Measurements from ENCODE around the gene CS. TPM values are rescaled to one million over a fixed set of nuclear protein-coding genes. Genes with fewer than 3 reads are reported as not detected.

CS gene
- total RNA-seq, 1 donor from 2014 or later, result 174 TPM

GRCh38 chr12:56241424-56242303 lies 58.5 kb downstream of the CS start:
- H3K4me1 Mint-ChIP-seq (ENCODE audit: low read depth), result peaks cover 2% of the 10 kb centered on the region
- no peaks in the 10 kb centered on the region for H3K27me3 Mint-ChIP-seq (ENCODE audit: low read depth)
- H3K36me3 Mint-ChIP-seq (ENCODE audit: low read depth), result peaks cover 37% of the 10 kb centered on the region
- H3K27ac Mint-ChIP-seq (ENCODE audit: unreplicated experiment), result no peak overlapping the region
- no peak for TF ChIP-seq CTCF (IDR thresholded peaks at IDR 0.05)
- no peaks in the 10 kb centered on the region for H3K9me3 Mint-ChIP-seq (ENCODE audit: low read depth)
- no peak for DNase-seq (ENCODE audit: low spot score)
- no peak overlapping the region for H3K4me3 Mint-ChIP-seq (ENCODE audit: unreplicated experiment)

- Mint-ChIP-seq H3K4me3 (ENCODE audit: unreplicated experiment) (no peak overlapping the region), H3K4me1 (ENCODE audit: low read depth) (no peaks in the 10 kb centered on the region), H3K27ac (ENCODE audit: unreplicated experiment) (no peak overlapping the region), H3K27me3 (ENCODE audit: low read depth) (no peaks in the 10 kb centered on the region), H3K9me3 (ENCODE audit: low read depth) (no peaks in the 10 kb centered on the region), H3K36me3 (ENCODE audit: low read depth) (peaks cover 20% of the 10 kb centered on the region)
- DNase-seq (ENCODE audit: low spot score), result no peak
- no peak for TF ChIP-seq CTCF (IDR thresholded peaks at IDR 0.05)
Measured at GRCh38 chr12:56237552-56237951, 62.6 kb downstream of the CS start.

- DNase-seq (ENCODE audit: low spot score), result no peak
- no peak overlapping the region for H3K27ac Mint-ChIP-seq (ENCODE audit: unreplicated experiment)
Measured at GRCh38 chr12:56236985-56237384, 63.1 kb downstream of the CS start.

GRCh38 chr12:56236091-56236490 lies 64.0 kb downstream of the CS start:
- no peaks in the 10 kb centered on the region for H3K4me1 Mint-ChIP-seq (ENCODE audit: low read depth)
- H3K4me3 Mint-ChIP-seq (ENCODE audit: unreplicated experiment), result no peak overlapping the region
- no peak overlapping the region for H3K27ac Mint-ChIP-seq (ENCODE audit: unreplicated experiment)
- H3K36me3 Mint-ChIP-seq (ENCODE audit: low read depth), result peaks cover 7% of the 10 kb centered on the region
- no peaks in the 10 kb centered on the region for H3K27me3 Mint-ChIP-seq (ENCODE audit: low read depth)
- no peaks in the 10 kb centered on the region for H3K9me3 Mint-ChIP-seq (ENCODE audit: low read depth)
- DNase-seq (ENCODE audit: low spot score), result no peak
- TF ChIP-seq CTCF (IDR thresholded peaks at IDR 0.05), result no peak

More at GRCh38 chr12:56236985-56237384, 63.1 kb downstream of the CS start:
- Mint-ChIP-seq H3K36me3 (ENCODE audit: low read depth) (peaks cover 14% of the 10 kb centered on the region), H3K9me3 (ENCODE audit: low read depth) (no peaks in the 10 kb centered on the region), H3K27me3 (ENCODE audit: low read depth) (no peaks in the 10 kb centered on the region), H3K4me3 (ENCODE audit: unreplicated experiment) (no peak overlapping the region), H3K4me1 (ENCODE audit: low read depth) (no peaks in the 10 kb centered on the region)
- no peak for TF ChIP-seq CTCF (IDR thresholded peaks at IDR 0.05)

GRCh38 chr12:56234746-56235436 lies 65.2 kb downstream of the CS start:
- TF ChIP-seq CTCF (IDR thresholded peaks at IDR 0.05), result no peak
- no peak for DNase-seq (ENCODE audit: low spot score)
- Mint-ChIP-seq H3K36me3 (ENCODE audit: low read depth) (peaks cover 2% of the 10 kb centered on the region), H3K4me3 (ENCODE audit: unreplicated experiment) (no peak overlapping the region), H3K4me1 (ENCODE audit: low read depth) (no peaks in the 10 kb centered on the region), H3K27me3 (ENCODE audit: low read depth) (no peaks in the 10 kb centered on the region), H3K27ac (ENCODE audit: unreplicated experiment) (no peak overlapping the region), H3K9me3 (ENCODE audit: low read depth) (no peaks in the 10 kb centered on the region)
